ENCODE results near the gene CACNA1H.

GRCh38 chr16:1153480-1154160 lies 714 bp downstream of the CACNA1H start:
- TF ChIP-seq CTCF (IDR thresholded peaks at IDR 0.05; ENCODE audit: extremely low read depth in 1 of 2, insufficient read depth in 1 of 2, low read depth in 1 of 2, low read length in 2 of 2) (no peak), GATA2 (IDR thresholded peaks at IDR 0.05; ENCODE audit: insufficient read depth, insufficient read length, low read depth, low read length) (no peak), POLR2AphosphoS5 (IDR thresholded peaks at IDR 0.05; ENCODE audit: insufficient read depth, low read depth, low read length) (no peak), MYC (IDR thresholded peaks at IDR 0.05; ENCODE audit: low read depth, low read length) (no peak), POLR2A (IDR thresholded peaks at IDR 0.05; ENCODE audit: low read depth, low read length) (no peak), MAX (IDR thresholded peaks at IDR 0.05; ENCODE audit: insufficient read depth, insufficient read length) (no peak)

Measured in endothelial cell of umbilical vein (primary cell).